ENCODE results near the gene ZMIZ1. TPM values are rescaled to one million over a fixed set of nuclear protein-coding genes. Genes with fewer than 3 reads are reported as not detected.

ZMIZ1 gene
- polyA plus RNA-seq, 1 donor from 2014 or later = 26.8 TPM

DNA sequence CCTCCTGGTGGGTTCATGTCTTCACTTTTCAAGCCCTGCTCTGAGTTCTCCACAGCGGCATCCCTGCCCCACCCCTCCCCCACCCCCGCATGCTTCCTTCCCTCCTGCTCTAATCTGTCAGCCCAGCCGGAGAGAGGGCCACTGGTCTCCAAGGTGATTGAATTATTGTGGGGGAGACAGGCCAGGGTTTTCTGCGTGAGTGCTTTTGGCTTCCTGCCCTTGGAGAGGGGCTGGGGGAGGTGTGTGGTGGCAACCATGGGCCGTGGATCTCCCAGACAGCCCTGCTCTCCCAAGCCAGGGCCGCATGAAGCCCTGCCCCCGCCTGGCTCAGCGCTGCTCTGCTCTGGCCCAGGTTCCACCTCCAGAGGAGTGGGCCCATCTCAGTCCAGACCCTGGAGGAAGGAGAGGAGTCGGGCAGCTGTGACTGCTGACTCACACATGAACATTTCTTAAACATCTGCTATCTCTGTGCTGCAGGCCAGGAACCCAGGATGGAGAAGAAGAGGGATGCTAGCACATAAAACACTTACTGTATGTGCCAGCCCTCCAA lies 109.9 kb downstream of the ZMIZ1 start:
- H3K27me3 ChIP-seq (ENCODE audit: insufficient read depth, low read depth, low read length) = no peaks in the 10 kb centered on the region
- no peaks in the 10 kb centered on the region for H3F3A ChIP-seq (ENCODE audit: insufficient read depth, low read length, poor library complexity, severe bottlenecking)
- peak overlapping the region; percentile 56 for H3K4me3 ChIP-seq (ENCODE audit: low read length)
- H3K9me3 ChIP-seq (ENCODE audit: low read length) = no peaks in the 10 kb centered on the region
- no peaks in the 10 kb centered on the region for H3K36me3 ChIP-seq (ENCODE audit: insufficient read depth, low read length)
- TF ChIP-seq MXI1 (conservative IDR thresholded peaks at IDR 0.05; ENCODE audit: poor library complexity, severe bottlenecking) = no peak
- H3K9ac ChIP-seq (ENCODE audit: low read length) = peak overlapping the region; percentile 5
- peaks cover 20% of the 10 kb centered on the region for H3K79me2 ChIP-seq (replicated peaks; ENCODE audit: insufficient read depth, low read length)
- H2AFZ ChIP-seq (ENCODE audit: low read depth, low read length) = no peak overlapping the region
- peak overlapping the region; percentile 48 for H3K27ac ChIP-seq (ENCODE audit: low read length)
- no peaks in the 10 kb centered on the region for H4K20me1 ChIP-seq (ENCODE audit: insufficient read depth)
- no peaks in the 10 kb centered on the region for H3K9me2 ChIP-seq (ENCODE audit: insufficient read depth, low read length)
- peak overlapping the region; percentile 41 for H3K4me2 ChIP-seq (ENCODE audit: low read length)

DNA sequence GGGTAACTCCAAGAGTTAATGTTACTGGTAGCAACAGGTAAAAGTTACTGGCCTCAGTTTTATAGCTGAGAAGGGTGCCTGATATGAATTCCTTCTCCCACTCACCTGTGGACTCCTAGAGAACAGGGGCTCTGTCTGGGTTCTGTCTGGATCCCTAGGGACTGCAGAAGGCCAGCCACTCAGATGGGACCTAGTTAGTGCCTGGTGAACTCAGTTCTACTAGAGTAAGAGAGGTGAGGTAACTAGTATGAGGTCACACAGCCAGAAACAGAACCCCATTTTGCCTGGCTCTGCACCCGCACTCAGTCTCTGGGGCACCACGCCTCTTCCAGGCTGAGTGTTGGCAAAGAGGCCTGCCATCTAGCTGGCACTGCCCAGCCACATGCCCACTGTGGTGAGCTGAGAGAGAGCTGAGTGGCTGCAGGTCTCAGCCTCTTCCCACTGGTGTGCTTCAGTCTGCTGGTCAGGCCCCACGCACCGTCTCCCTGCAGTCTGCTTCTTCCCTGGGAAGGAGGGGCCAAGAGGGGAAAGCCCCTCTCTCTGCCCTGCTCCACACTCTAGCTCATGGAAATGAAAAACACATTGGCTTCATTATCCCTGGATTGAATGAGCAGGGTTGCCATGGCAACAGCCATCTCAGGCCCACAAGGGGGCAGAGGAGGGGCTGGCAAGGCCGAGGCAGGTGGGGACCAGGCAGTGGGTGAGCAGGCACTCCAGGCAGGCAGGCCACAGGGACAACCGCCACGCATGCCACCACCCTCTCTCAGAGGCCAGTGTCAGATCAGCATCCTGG lies 110.6 kb downstream of the ZMIZ1 start:
- peak overlapping the region; percentile 38 for H3K9ac ChIP-seq (ENCODE audit: low read length)
- H3K79me2 ChIP-seq (replicated peaks; ENCODE audit: insufficient read depth, low read length) = peaks cover 14% of the 10 kb centered on the region
- H3K27me3 ChIP-seq (ENCODE audit: insufficient read depth, low read depth, low read length) = no peaks in the 10 kb centered on the region
- no peak overlapping the region for H2AFZ ChIP-seq (ENCODE audit: low read depth, low read length)
- H3K36me3 ChIP-seq (ENCODE audit: insufficient read depth, low read length) = no peaks in the 10 kb centered on the region
- H3K27ac ChIP-seq (ENCODE audit: low read length) = peak overlapping the region; percentile 48
- H3F3A ChIP-seq (ENCODE audit: insufficient read depth, low read length, poor library complexity, severe bottlenecking) = no peaks in the 10 kb centered on the region
- no peaks in the 10 kb centered on the region for H3K9me3 ChIP-seq (ENCODE audit: low read length)
- no peaks in the 10 kb centered on the region for H4K20me1 ChIP-seq (ENCODE audit: insufficient read depth)
- TF ChIP-seq, protein P1, sequence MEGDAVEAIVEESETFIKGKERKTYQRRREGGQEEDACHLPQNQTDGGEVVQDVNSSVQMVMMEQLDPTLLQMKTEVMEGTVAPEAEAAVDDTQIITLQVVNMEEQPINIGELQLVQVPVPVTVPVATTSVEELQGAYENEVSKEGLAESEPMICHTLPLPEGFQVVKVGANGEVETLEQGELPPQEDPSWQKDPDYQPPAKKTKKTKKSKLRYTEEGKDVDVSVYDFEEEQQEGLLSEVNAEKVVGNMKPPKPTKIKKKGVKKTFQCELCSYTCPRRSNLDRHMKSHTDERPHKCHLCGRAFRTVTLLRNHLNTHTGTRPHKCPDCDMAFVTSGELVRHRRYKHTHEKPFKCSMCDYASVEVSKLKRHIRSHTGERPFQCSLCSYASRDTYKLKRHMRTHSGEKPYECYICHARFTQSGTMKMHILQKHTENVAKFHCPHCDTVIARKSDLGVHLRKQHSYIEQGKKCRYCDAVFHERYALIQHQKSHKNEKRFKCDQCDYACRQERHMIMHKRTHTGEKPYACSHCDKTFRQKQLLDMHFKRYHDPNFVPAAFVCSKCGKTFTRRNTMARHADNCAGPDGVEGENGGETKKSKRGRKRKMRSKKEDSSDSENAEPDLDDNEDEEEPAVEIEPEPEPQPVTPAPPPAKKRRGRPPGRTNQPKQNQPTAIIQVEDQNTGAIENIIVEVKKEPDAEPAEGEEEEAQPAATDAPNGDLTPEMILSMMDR (IDR thresholded peaks at IDR 0.05; ENCODE audit: poor library complexity, severe bottlenecking) = peak; percentile 56
- TF ChIP-seq EZH2 (IDR thresholded peaks at IDR 0.05; ENCODE audit: borderline replicate concordance, insufficient read depth, low read length, poor library complexity, severe bottlenecking) = no peak
- no peak for TF ChIP-seq POLR2AphosphoS5 (IDR thresholded peaks at IDR 0.05)
- peak; percentile 61 for TF ChIP-seq SMC3 (conservative IDR thresholded peaks at IDR 0.05; ENCODE audit: poor library complexity)
- peak; percentile 56 for TF ChIP-seq RAD21 (conservative IDR thresholded peaks at IDR 0.05)
- TF ChIP-seq, protein P2, sequence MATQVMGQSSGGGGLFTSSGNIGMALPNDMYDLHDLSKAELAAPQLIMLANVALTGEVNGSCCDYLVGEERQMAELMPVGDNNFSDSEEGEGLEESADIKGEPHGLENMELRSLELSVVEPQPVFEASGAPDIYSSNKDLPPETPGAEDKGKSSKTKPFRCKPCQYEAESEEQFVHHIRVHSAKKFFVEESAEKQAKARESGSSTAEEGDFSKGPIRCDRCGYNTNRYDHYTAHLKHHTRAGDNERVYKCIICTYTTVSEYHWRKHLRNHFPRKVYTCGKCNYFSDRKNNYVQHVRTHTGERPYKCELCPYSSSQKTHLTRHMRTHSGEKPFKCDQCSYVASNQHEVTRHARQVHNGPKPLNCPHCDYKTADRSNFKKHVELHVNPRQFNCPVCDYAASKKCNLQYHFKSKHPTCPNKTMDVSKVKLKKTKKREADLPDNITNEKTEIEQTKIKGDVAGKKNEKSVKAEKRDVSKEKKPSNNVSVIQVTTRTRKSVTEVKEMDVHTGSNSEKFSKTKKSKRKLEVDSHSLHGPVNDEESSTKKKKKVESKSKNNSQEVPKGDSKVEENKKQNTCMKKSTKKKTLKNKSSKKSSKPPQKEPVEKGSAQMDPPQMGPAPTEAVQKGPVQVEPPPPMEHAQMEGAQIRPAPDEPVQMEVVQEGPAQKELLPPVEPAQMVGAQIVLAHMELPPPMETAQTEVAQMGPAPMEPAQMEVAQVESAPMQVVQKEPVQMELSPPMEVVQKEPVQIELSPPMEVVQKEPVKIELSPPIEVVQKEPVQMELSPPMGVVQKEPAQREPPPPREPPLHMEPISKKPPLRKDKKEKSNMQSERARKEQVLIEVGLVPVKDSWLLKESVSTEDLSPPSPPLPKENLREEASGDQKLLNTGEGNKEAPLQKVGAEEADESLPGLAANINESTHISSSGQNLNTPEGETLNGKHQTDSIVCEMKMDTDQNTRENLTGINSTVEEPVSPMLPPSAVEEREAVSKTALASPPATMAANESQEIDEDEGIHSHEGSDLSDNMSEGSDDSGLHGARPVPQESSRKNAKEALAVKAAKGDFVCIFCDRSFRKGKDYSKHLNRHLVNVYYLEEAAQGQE (IDR thresholded peaks at IDR 0.05; ENCODE audit: borderline replicate concordance) = no peak
- peak; percentile 50 for TF ChIP-seq MXI1 (conservative IDR thresholded peaks at IDR 0.05; ENCODE audit: poor library complexity, severe bottlenecking)
- no peak for TF ChIP-seq TAF1 (IDR thresholded peaks at IDR 0.05; ENCODE audit: low read depth)
- no peak for TF ChIP-seq EP300 (conservative IDR thresholded peaks at IDR 0.05; ENCODE audit: poor library complexity, severe bottlenecking)
- H3K4me2 ChIP-seq (ENCODE audit: low read length) = peak overlapping the region; percentile 41
- H3K9me2 ChIP-seq (ENCODE audit: insufficient read depth, low read length) = no peaks in the 10 kb centered on the region
- peak overlapping the region; percentile 56 for H3K4me3 ChIP-seq (ENCODE audit: low read length)
